WTC11 (cell line): ENCODE measurements around the gene KEAP1. TPM values are rescaled to one million over a fixed set of nuclear protein-coding genes. Genes with fewer than 3 reads are reported as not detected.

ENCODE experiments used
- ATAC-seq: fragments of 200-7000 bp; cut with Tn5 transposase; 2 replicates; pipeline ENCODE4 v1.10.0; 2021; ENCODE audit warnings: mild to moderate bottlenecking, moderate library complexity
- CTCF ChIA-PET: fragments of 300-600 bp; sonication (Branson Sonifier 250); formaldehyde crosslinking; loops from one replicate; lab custom pipeline; 2021; ENCODE audit warnings: antibody characterized with exemption; lab: Charles Lee
- POLR2A ChIA-PET: fragments of 350-600 bp; sonication (Branson Sonifier 250); formaldehyde crosslinking; loops from one replicate; lab custom pipeline; 2021; ENCODE audit warnings: antibody characterized with exemption; lab: Charles Lee
- DNase-seq: peaks from one replicate; pipeline ENCODE4 v3.0.0; 2021; ENCODE audit warnings: low spot score
- H3K27ac Mint-ChIP-seq: 2 replicates; pipeline ENCODE4 v1.8.0; 2021; ENCODE audit warnings: mixed read lengths
- H3K27me3 Mint-ChIP-seq: 2 replicates; pipeline ENCODE4 v1.8.0; 2021; ENCODE audit warnings: low read depth, mild to moderate bottlenecking, moderate library complexity, mixed read lengths
- H3K36me3 Mint-ChIP-seq: 2 replicates; pipeline ENCODE4 v1.8.0; 2021; ENCODE audit warnings: mixed read lengths
- H3K4me1 Mint-ChIP-seq: 2 replicates; pipeline ENCODE4 v1.8.0; 2022; ENCODE audit warnings: mixed read lengths
- H3K4me3 Mint-ChIP-seq: 2 replicates; pipeline ENCODE4 v1.8.0; 2021; ENCODE audit warnings: mild to moderate bottlenecking, moderate library complexity, mixed read lengths
- H3K9me3 Mint-ChIP-seq: 2 replicates; pipeline ENCODE4 v1.8.0; 2021; ENCODE audit warnings: mixed read lengths
- AFF4 ChIP-seq: sonication (generic); formaldehyde crosslinking; IDR thresholded peaks from 2 replicates; pipeline ENCODE4 v1.8.1; 2023; ENCODE audit warnings: mild to moderate bottlenecking, missing genetic modification reagents, borderline replicate concordance
- AR ChIP-seq: fragments of 250-450 bp; sonication (Bioruptor Pico); IDR thresholded peaks from 2 replicates; pipeline ENCODE4 v1.9.0; 2021; ENCODE audit warnings: mild to moderate bottlenecking
- CDX4 ChIP-seq: fragments of 250-450 bp; sonication (Bioruptor Pico); IDR thresholded peaks from 2 replicates; pipeline ENCODE4 v1.9.0; 2021; ENCODE audit warnings: moderate library complexity, mild to moderate bottlenecking, inconsistent platforms, borderline replicate concordance
- CTCF ChIP-seq: fragments of 200-600 bp; IDR thresholded peaks from 2 replicates; pipeline ENCODE4 v1.8.0; 2022; ENCODE audit warnings: antibody characterized with exemption
- E2F1 ChIP-seq: sonication (generic); formaldehyde crosslinking; IDR thresholded peaks from 2 replicates; pipeline ENCODE4 v1.8.0; 2022; ENCODE audit warnings: mild to moderate bottlenecking, missing genetic modification reagents
- FOXJ3 ChIP-seq: sonication (generic); formaldehyde crosslinking; IDR thresholded peaks from 2 replicates; pipeline ENCODE4 v1.9.0; 2021; ENCODE audit warnings: missing genetic modification reagents, mild to moderate bottlenecking, borderline replicate concordance
- FOXP4 ChIP-seq: sonication (generic); formaldehyde crosslinking; IDR thresholded peaks from 2 replicates; pipeline ENCODE4 v1.8.0; 2022; ENCODE audit warnings: mild to moderate bottlenecking, missing genetic modification reagents
- JAZF1 ChIP-seq: fragments of 250-450 bp; sonication (Bioruptor Pico); IDR thresholded peaks from 2 replicates; pipeline ENCODE4 v1.9.0; 2021; ENCODE audit warnings: moderate library complexity, mild to moderate bottlenecking, inconsistent platforms
- NFATC4 ChIP-seq: fragments of 250-450 bp; sonication (Bioruptor Pico); IDR thresholded peaks from 2 replicates; pipeline ENCODE4 v1.9.0; 2021; ENCODE audit warnings: mild to moderate bottlenecking
- NFE2L1 ChIP-seq: sonication (generic); formaldehyde crosslinking; IDR thresholded peaks from 2 replicates; pipeline ENCODE4 v1.8.1; 2023; ENCODE audit warnings: missing genetic modification reagents
- NR1H2 ChIP-seq: sonication (generic); formaldehyde crosslinking; IDR thresholded peaks from 2 replicates; pipeline ENCODE4 v1.9.0; 2021; ENCODE audit warnings: mild to moderate bottlenecking, moderate library complexity, missing genetic modification reagents
- SOX15 ChIP-seq: fragments of 250-450 bp; sonication (Bioruptor Pico); IDR thresholded peaks from 2 replicates; pipeline ENCODE4 v1.9.0; 2021; ENCODE audit warnings: mild to moderate bottlenecking
- STAT6 ChIP-seq: sonication (generic); formaldehyde crosslinking; conservative IDR thresholded peaks from 2 replicates; pipeline ENCODE4 v1.8.1; 2023; ENCODE audit warnings: mild to moderate bottlenecking, low read depth, missing genetic modification reagents, moderate library complexity
- USF1 ChIP-seq: sonication (generic); formaldehyde crosslinking; IDR thresholded peaks from 2 replicates; pipeline ENCODE4 v1.8.0; 2022; ENCODE audit warnings: mild to moderate bottlenecking, missing genetic modification reagents
- ZBTB43 ChIP-seq: sonication (generic); formaldehyde crosslinking; IDR thresholded peaks from 2 replicates; pipeline ENCODE4 v1.8.1; 2023; ENCODE audit warnings: mild to moderate bottlenecking, missing genetic modification reagents
- ZNF416 ChIP-seq: fragments of 250-450 bp; sonication (Bioruptor Pico); IDR thresholded peaks from 2 replicates; pipeline ENCODE4 v1.9.0; 2021; ENCODE audit warnings: mild to moderate bottlenecking, inconsistent platforms
- total RNA-seq: library from RNA; stranded (reverse); gene quantifications from 3 replicates; pipeline ENCODE4 v1.2.3, GENCODE V29; 2021

KEAP1 gene
- total RNA-seq, 1 experiment from 2014 or later = 68.7 TPM

- ChIA-PET CTCF (interaction anchor here (1.2 to 3.3 kb wide), 5 partner anchors 8 to 184 kb away, joined by 3 to 19 read pairs (median 4); partner anchors contain the start of gene QTRT1), POLR2A (interaction anchor here (0.7 kb wide), 1 partner anchor 22 kb away, joined by 4 read pairs; no protein-coding TSS in a partner anchor)
- no peak for ATAC-seq
- Mint-ChIP-seq H3K4me3 (peak overlapping the region; percentile 71), H3K27ac (no peak overlapping the region), H3K27me3 (peaks cover 79% of the 10 kb centered on the region), H3K4me1 (peaks cover 35% of the 10 kb centered on the region), H3K36me3 (peaks cover 8% of the 10 kb centered on the region; the same call in 1 of the 2 replicates), H3K9me3 (no peaks in the 10 kb centered on the region)
- no peak for TF ChIP-seq E2F1 (CRISPR knock-in tag)
- no peak for TF ChIP-seq USF1 (CRISPR knock-in tag)
- no peak for TF ChIP-seq STAT6
- TF ChIP-seq CDX4 (CRISPR knock-in tag) = no peak
- TF ChIP-seq NFATC4 (CRISPR knock-in tag) = no peak
- TF ChIP-seq ZNF416 (CRISPR knock-in tag) = no peak
- TF ChIP-seq CTCF = no peak
- TF ChIP-seq AFF4 = no peak
- TF ChIP-seq NFE2L1 (CRISPR knock-in tag) = no peak
- TF ChIP-seq JAZF1 (CRISPR knock-in tag) = no peak
- no peak for TF ChIP-seq AR (CRISPR knock-in tag)
- TF ChIP-seq NR1H2 (CRISPR knock-in tag) = no peak
- no peak for TF ChIP-seq SOX15 (CRISPR knock-in tag)
- TF ChIP-seq FOXJ3 (CRISPR knock-in tag) = no peak
- no peak for TF ChIP-seq FOXP4 (CRISPR knock-in tag)
- no peak for TF ChIP-seq ZBTB43 (CRISPR knock-in tag)
- no peak for DNase-seq
Observed at GRCh38 chr19:10516064-10516385, 12.9 kb upstream of the KEAP1 start.
